HepG2 (cell line): ENCODE measurements around the gene CHID1. TPM values are rescaled to one million over a fixed set of nuclear protein-coding genes. Genes with fewer than 3 reads are reported as not detected.

Experiments
- AGO2 ChIP-seq: fragments of 200-400 bp; formaldehyde crosslinking; optimal IDR thresholded peaks from 2 replicates; pipeline ENCODE3; 2017; ENCODE audit warnings: mild to moderate bottlenecking, low read depth, low read length, moderate library complexity
- GMEB1 ChIP-seq: sonication (generic); formaldehyde crosslinking; IDR thresholded peaks from 2 replicates; pipeline ENCODE4 v1.5.1; 2020; ENCODE audit warnings: missing genetic modification reagents, mild to moderate bottlenecking, borderline replicate concordance
- HOXA9 ChIP-seq: sonication (generic); formaldehyde crosslinking; IDR thresholded peaks from 2 replicates; pipeline ENCODE4 v1.8.1; 2022; ENCODE audit warnings: missing genetic modification reagents, mild to moderate bottlenecking, moderate library complexity, borderline replicate concordance
- NFKB2 ChIP-seq: sonication (generic); formaldehyde crosslinking; IDR thresholded peaks from 2 replicates; pipeline ENCODE4 v1.4.0; 2020; ENCODE audit warnings: missing genetic modification reagents, borderline replicate concordance
- NFYC ChIP-seq: IDR thresholded peaks from 2 replicates; pipeline ENCODE4 v1.6.1; 2016; ENCODE audit warnings: missing genetic modification reagents, missing compliant biosample characterization
- NONO ChIP-seq, 2 experiments: fragments of 450-650 bp in 1 of 2; sonication (generic) in 1 of 2; formaldehyde crosslinking in 1 of 2; IDR thresholded peaks in 1 of 2; conservative IDR thresholded peaks in 1 of 2; 2 replicates each; pipeline versions ENCODE4 v1.6.1 to v1.8.0; 2017 to 2022; ENCODE audit warnings: mild to moderate bottlenecking in 1 of 2, missing genetic modification reagents in 1 of 2, moderate library complexity in 1 of 2
- RAD21 ChIP-seq: fragments of 450-650 bp; formaldehyde crosslinking; IDR thresholded peaks from 2 replicates; pipeline ENCODE4 v1.5.0; 2020; ENCODE audit warnings: mild to moderate bottlenecking
- RBM22 ChIP-seq: fragments of 200-400 bp; formaldehyde crosslinking; optimal IDR thresholded peaks from 2 replicates; pipeline ENCODE3; 2017; ENCODE audit warnings: mild to moderate bottlenecking, low read length, moderate library complexity
- SP4 ChIP-seq: sonication (generic); formaldehyde crosslinking; IDR thresholded peaks from 2 replicates; pipeline ENCODE4 v1.8.1; 2023; ENCODE audit warnings: mild to moderate bottlenecking, missing genetic modification reagents
- THAP11 ChIP-seq: IDR thresholded peaks from 2 replicates; pipeline ENCODE4 v1.6.1; 2016; ENCODE audit warnings: missing biosample characterization, missing genetic modification reagents
- ZBTB39 ChIP-seq: sonication (generic); formaldehyde crosslinking; IDR thresholded peaks from 2 replicates; pipeline ENCODE4 v1.5.0; 2020; ENCODE audit warnings: missing genetic modification reagents
- ZNF12 ChIP-seq: sonication (generic); formaldehyde crosslinking; IDR thresholded peaks from 2 replicates; pipeline ENCODE4 v1.5.0; 2020; ENCODE audit warnings: missing genetic modification reagents
- ZNF234 ChIP-seq: sonication (generic); formaldehyde crosslinking; conservative IDR thresholded peaks from 2 replicates; pipeline ENCODE4 v1.5.1; 2020; ENCODE audit warnings: mild to moderate bottlenecking, missing genetic modification reagents
- ZNF451 ChIP-seq: sonication (generic); formaldehyde crosslinking; IDR thresholded peaks from 2 replicates; pipeline ENCODE4 v1.5.0; 2020; ENCODE audit warnings: mild to moderate bottlenecking, missing genetic modification reagents
- ZNF512 ChIP-seq: sonication (generic); formaldehyde crosslinking; IDR thresholded peaks from 2 replicates; pipeline ENCODE4 v1.4.0; 2020; ENCODE audit warnings: mild to moderate bottlenecking, missing genetic modification reagents
- ZNF569 ChIP-seq: sonication (generic); formaldehyde crosslinking; IDR thresholded peaks from 2 replicates; pipeline ENCODE4 v1.5.0; 2020; ENCODE audit warnings: mild to moderate bottlenecking, missing genetic modification reagents, moderate library complexity, borderline replicate concordance
- ZNF687 ChIP-seq: sonication (generic); formaldehyde crosslinking; IDR thresholded peaks from 2 replicates; pipeline ENCODE4 v1.5.1; 2020; ENCODE audit warnings: mild to moderate bottlenecking, missing genetic modification reagents, moderate library complexity
- ZSCAN25 ChIP-seq: sonication (generic); formaldehyde crosslinking; IDR thresholded peaks from 2 replicates; pipeline ENCODE4 v1.8.0; 2022; ENCODE audit warnings: mild to moderate bottlenecking, missing genetic modification reagents
- polyA plus RNA-seq, 8 experiments: library from polyadenylated mRNA; depleted of rRNA in 3 of 8; stranded (reverse) in 7 of 8; unstranded in 1 of 8; fragments of >200 nt; fragmentation: Illumina TruSeq in 4 of 8; extraction: Trizol in 4 of 8; gene quantifications; 2 replicates each; pipeline versions ENCODE4 v1.2.1 to v1.2.3, GENCODE V29; 2011 to 2016; ENCODE audit warnings: low read depth in 4 of 8, missing spikeins in 1 of 8, mixed read lengths in 1 of 8; ENCODE audit not compliant: insufficient read depth in 1 of 8
- total RNA-seq, 5 experiments: library from RNA; depleted of rRNA; stranded (reverse); fragments of >200 nt; fragmentation: Illumina TruSeq; extraction: Trizol; gene quantifications; 2 replicates each; pipeline ENCODE4 v1.2.3, GENCODE V29; 2016; ENCODE audit warnings: low read depth in 1 of 5

CHID1 gene
- total and polyA plus RNA-seq, 2 of the 13 experiments (the other 11 are each of a cell fraction or from before 2014, with no cell fraction given), result 65.1 to 93.6 TPM

GRCh38 chr11:819129-819931 is 91.3 kb downstream of the CHID1 start (continued):
- TF ChIP-seq ZNF687 (CRISPR knock-in tag) (peak; percentile 61), ZSCAN25 (CRISPR knock-in tag) (peak; percentile 56), ZNF569 (no peak), NONO (IDR thresholded peaks at IDR 0.05) (no peak), NONO (CRISPR knock-in tag; conservative IDR thresholded peaks at IDR 0.05) (0 out of 2 replicates have a peak, but pooled peaks have one; percentile 46), GMEB1 (CRISPR knock-in tag) (peak; percentile 22; the same call in 1 of the 2 replicates), THAP11 (CRISPR knock-in tag) (peak; percentile 25; the same call in 1 of the 2 replicates), NFKB2 (CRISPR knock-in tag) (no peak; the same call in 1 of the 2 replicates), ZBTB39 (CRISPR knock-in tag) (peak; percentile 30; the same call in 1 of the 2 replicates), ZNF12 (CRISPR knock-in tag) (no peak), ZNF512 (no peak), NFYC (CRISPR knock-in tag) (peak; percentile 63), HOXA9 (CRISPR knock-in tag) (no peak), SP4 (CRISPR knock-in tag) (peak; percentile 87), AGO2 (peak; percentile 32), RAD21 (CRISPR knock-in tag) (peak; percentile 53; the same call in 1 of the 2 replicates), ZNF234 (CRISPR knock-in tag) (no peak), ZNF451 (CRISPR knock-in tag) (no peak), RBM22 (no peak)
